AG04450 (cell line): Measurements from ENCODE around the gene MROH7. TPM values are rescaled to one million over a fixed set of nuclear protein-coding genes. Genes with fewer than 3 reads are reported as not detected.

Source experiments
- CTCF ChIA-PET: fragments of 300-600, 350-600 bp; formaldehyde crosslinking; extraction: SDS; loops from one replicate; lab custom pipeline; 2022; ENCODE audit warnings: antibody characterized with exemption, inconsistent platforms; lab: Charles Lee
- POLR2A ChIA-PET: fragments of 350-600 bp; formaldehyde crosslinking; extraction: SDS; loops from one replicate; lab custom pipeline; 2021; ENCODE audit warnings: antibody characterized with exemption, inconsistent platforms; lab: Yijun Ruan, JAX
- DNase-seq: peaks from one replicate; pipeline ENCODE4 v3.0.0-alpha.2; 2011; ENCODE audit warnings: low read depth, low spot score
- H3K27ac ChIP-seq: one replicate; pipeline ENCODE4 v1.5.1; 2012; ENCODE audit warnings: low read depth, low read length, control low read depth
- H3K27me3 ChIP-seq: one replicate; pipeline ENCODE4 v1.6.0; 2012; ENCODE audit warnings: low read length; ENCODE audit not compliant: control insufficient read depth, insufficient read depth
- H3K4me3 ChIP-seq: 2 replicates; pipeline ENCODE4 v1.5.1; 2011; ENCODE audit warnings: mild to moderate bottlenecking, low read depth, low read length, control low read depth
- H3K9me3 ChIP-seq: 2 replicates; pipeline ENCODE4 v1.5.1; 2012; ENCODE audit warnings: low read length; ENCODE audit not compliant: control insufficient read depth, insufficient read depth
- polyA plus RNA-seq: library from polyadenylated mRNA; depleted of rRNA; stranded (reverse); fragments of >200 nt; gene quantifications from 2 replicates; pipeline ENCODE4 v1.2.3, GENCODE V29; 2011
- TF ChIP-seq, protein P1 (sequence below): IDR thresholded peaks from 2 replicates; pipeline ENCODE4 v1.5.1; 2011; ENCODE audit warnings: low read depth, low read length, control low read depth, inconsistent platforms

MROH7 gene
- polyA plus RNA-seq, 1 experiment, result not detected

DNA sequence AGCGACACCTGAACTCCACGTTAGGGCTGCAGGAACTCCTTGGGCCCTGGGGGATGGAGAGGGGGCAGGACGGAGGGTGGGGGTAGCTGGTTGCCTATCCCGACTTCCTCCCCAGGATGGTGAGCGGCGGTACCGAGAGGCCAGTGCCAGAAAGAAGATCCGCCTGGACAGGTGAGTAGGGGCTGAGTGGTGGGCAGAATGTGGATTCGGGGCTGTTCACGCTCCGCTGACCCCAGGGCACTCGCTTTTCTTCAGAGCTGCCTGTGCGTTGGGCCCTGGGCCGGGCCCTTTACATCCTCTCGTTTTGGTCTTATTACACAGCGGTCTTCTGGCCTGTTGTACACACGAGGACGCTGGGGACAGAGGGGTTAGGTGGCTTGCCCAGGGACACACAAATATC, 39.0 kb upstream of the MROH7 start:
- Histone ChIP-seq H3K9me3 (no peaks in the 10 kb centered on the region), H3K27me3 (peaks cover 4% of the 10 kb centered on the region), H3K27ac (no peak overlapping the region), H3K4me3 (no peak overlapping the region)
- DNase-seq, result no peak
- TF ChIP-seq, protein P1, sequence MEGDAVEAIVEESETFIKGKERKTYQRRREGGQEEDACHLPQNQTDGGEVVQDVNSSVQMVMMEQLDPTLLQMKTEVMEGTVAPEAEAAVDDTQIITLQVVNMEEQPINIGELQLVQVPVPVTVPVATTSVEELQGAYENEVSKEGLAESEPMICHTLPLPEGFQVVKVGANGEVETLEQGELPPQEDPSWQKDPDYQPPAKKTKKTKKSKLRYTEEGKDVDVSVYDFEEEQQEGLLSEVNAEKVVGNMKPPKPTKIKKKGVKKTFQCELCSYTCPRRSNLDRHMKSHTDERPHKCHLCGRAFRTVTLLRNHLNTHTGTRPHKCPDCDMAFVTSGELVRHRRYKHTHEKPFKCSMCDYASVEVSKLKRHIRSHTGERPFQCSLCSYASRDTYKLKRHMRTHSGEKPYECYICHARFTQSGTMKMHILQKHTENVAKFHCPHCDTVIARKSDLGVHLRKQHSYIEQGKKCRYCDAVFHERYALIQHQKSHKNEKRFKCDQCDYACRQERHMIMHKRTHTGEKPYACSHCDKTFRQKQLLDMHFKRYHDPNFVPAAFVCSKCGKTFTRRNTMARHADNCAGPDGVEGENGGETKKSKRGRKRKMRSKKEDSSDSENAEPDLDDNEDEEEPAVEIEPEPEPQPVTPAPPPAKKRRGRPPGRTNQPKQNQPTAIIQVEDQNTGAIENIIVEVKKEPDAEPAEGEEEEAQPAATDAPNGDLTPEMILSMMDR, result no peak
- POLR2A ChIA-PET, result no interaction called here
- CTCF ChIA-PET, result no interaction called here

DNA sequence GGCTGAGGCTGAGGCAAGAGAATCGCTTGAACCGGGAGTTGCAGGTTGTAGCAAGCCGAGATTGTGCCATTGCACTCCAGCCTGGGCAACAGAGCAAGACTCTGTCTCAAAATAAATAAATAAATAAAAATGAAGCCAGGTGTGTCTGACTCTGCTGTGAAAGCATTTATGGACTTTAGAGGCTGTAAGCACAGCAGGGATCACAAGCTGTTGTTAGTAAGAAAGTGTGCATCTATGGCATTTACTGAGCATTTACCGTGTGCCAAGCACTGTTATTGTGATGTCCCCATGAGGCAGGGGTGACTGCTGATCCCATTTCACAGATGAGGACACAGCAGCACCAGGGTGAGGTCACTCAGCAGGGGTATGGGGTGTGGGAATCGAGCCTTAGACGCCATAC, 38.3 kb upstream of the MROH7 start:
- TF ChIP-seq, protein P1, result no peak
- Histone ChIP-seq H3K27me3 (peaks cover 4% of the 10 kb centered on the region), H3K9me3 (no peaks in the 10 kb centered on the region), H3K27ac (peak overlapping the region; percentile 21), H3K4me3 (no peak overlapping the region)
- DNase-seq, result no peak
- POLR2A ChIA-PET, result no interaction called here
- CTCF ChIA-PET, result no interaction called here

DNA sequence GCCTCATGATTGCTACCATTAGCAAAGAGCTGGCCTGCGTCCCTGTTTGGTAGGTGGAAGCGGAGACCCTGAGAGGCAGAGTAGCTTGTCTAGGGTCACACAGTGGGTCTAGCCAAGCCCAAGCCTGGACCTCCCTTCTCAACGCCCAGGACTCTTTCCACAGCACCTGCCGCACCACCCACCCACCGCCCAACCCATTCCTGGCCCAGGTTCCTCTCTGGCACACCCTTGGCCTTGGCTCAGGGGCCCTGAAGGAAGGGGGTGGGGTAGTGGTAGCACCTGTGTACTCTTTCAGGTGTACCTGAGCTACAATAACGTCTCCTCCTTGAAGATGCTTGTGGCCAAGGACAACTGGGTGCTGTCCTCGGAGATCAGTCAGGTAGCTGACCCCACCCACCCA, 37.5 kb upstream of the MROH7 start:
- no peak overlapping the region for H3K4me3 ChIP-seq
- CTCF ChIA-PET, result no interaction called here
- POLR2A ChIA-PET, result no interaction called here
- no peaks in the 10 kb centered on the region for H3K9me3 ChIP-seq
- TF ChIP-seq, protein P1, result no peak
- DNase-seq, result no peak
- H3K27me3 ChIP-seq, result peaks cover 4% of the 10 kb centered on the region
- no peak overlapping the region for H3K27ac ChIP-seq

DNA sequence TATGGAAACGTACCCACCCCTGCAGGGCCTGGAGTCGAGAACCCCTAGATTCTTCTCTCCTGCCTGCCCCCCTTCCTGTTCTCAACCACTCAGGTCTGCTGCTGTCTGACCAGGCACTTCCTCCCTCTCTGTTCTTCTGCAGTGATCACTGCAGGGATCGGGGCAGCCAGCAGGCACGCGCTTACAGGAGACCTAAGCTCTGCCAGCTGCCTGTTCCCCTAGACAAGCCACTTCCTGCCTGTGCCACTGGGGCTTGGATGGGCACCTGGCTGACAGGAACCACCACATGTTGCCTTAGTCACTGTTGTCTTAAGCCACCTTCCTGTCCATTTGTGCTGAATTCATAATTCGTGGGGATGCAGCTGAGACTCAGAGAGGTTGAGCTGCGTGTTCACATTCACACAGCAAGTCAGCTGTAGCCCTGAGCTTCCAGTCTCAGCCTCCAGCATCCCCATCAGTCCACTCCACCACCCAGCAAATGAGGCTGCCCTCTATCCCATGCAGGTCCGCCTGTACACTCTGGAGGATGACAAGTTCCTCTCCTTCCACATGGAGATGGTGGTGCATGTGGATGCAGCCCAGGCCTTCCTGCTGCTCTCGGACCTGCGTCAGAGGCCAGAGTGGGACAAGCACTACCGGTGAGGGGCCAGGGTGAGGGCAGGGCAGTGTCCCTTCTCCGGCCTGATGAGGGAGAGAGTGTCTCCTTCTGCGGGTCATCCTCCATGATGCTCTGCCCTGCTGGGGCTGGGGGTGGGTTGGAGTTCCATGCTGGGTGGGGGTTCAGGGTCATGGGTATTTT, 36.8 kb upstream of the MROH7 start:
- Histone ChIP-seq H3K4me3 (no peak overlapping the region), H3K27ac (no peak overlapping the region), H3K27me3 (peaks cover 4% of the 10 kb centered on the region), H3K9me3 (no peaks in the 10 kb centered on the region)
- CTCF ChIA-PET, result no interaction called here
- POLR2A ChIA-PET, result no interaction called here
- TF ChIP-seq, protein P1, result no peak
- no peak for DNase-seq

DNA sequence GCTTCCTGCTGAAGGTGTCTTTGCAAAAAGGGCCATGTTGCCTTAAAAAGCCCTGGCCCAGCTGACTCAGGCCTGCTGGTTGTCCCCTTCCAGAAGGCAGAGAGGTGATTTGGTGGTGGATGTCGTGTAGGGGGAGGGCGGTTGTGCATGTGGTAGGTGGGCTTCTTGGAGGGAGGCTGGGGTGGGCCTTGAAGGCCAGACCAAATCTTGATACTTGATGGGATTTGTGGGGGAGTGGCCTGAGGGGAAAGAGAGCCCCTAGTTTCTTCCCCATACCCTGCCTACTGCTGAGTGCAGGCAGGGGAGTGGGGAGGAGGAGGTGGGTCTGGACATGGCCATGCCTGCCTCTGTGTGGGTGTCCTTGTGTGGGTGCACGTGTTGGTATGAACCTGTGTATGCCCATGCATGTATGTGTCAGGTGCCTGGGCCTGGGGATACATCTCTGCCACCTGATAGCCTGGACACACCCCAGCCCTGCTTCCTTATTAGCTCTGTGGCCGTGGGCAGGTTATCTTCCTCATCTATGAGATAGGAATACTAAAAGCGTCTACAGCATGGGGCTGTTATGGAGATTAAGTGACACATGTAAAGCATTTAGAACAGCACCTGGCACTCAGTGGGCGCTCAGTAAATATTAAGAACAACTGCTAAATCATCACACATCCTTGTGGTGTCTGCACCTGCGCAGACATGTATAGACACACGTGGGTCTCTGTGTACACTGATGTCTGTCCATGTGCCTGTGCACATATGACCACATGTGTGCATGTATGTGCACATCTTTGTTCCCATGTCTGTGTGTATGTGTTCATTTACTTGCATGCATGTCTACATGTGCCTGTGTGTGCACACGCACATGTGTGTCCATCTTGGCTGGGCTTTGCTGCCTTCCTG, 35.2 kb upstream of the MROH7 start:
- ChIA-PET POLR2A (no interaction called here), CTCF (no interaction called here)
- TF ChIP-seq, protein P1, result no peak
- Histone ChIP-seq H3K27me3 (peaks cover 4% of the 10 kb centered on the region), H3K9me3 (no peaks in the 10 kb centered on the region), H3K27ac (no peak overlapping the region), H3K4me3 (no peak overlapping the region)
- no peak for DNase-seq
